VCaP (cell line): ENCODE data around the gene OR51A4.
A peak's percentile ranks its signal among the peaks of the same experiment; 100 is the strongest.

Source experiments
- H3K27ac ChIP-seq: fragments of 450-650 bp; 2 replicates; pipeline ENCODE4 v1.5.1; 2017
- CTCF ChIP-seq: fragments of 450-650 bp; conservative IDR thresholded peaks from 2 replicates; pipeline ENCODE4 v1.5.1; 2017; ENCODE audit warnings: mild to moderate bottlenecking, moderate library complexity

Gene OR51A4

DNA sequence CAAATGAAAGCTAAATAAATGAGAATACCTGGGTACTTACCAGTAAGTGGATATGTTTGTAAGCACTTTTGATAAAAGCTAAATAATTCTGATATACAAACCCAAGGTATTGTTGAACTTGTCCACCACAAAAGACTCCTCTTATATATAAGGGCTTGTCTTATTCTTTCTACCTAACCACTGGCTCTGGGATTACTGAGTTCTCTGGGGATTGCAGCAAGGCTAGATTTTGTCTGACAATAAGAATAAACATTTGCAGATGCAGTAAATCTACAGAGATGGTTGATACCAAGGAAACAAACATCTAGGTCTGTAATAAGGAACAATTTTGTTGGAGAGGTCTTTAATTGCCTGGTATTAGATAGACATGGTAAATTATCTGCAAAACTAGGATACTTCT, at the start of gene OR51A4:
Gene OR51A4, minus strand, starts transcription at position 101 of the 400 bp plus-strand sequence. CDS start 505 bp downstream, outside the sequence.
- no peak for TF ChIP-seq CTCF
- no peak within 1 kb of the TSS for H3K27ac ChIP-seq

DNA sequence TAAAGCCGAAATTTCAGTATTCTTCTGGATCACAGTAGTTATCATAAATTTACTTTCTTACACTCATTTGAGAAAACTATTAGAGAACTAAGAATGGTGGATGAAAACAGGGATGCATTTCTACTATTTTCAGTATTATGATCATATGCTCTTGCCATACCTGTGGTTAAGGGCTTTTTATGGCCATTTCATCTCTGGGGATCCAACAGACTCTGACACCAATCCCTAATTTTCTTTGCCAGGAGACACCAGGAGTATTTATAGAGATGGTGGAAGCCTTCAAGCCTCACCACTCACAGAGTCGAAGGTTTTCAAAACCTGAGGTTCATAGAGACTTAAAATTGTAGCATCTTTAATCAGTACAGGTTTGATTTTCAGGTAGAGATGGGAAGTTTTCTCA, 47.1 kb upstream of the OR51A4 start, which contains the start of gene OR51L1:
Gene OR51L1, plus strand, starts transcription at position 301 of the 400 bp plus-strand sequence. CDS start 4,132 bp downstream, outside the sequence.
- no peak for TF ChIP-seq CTCF

DNA sequence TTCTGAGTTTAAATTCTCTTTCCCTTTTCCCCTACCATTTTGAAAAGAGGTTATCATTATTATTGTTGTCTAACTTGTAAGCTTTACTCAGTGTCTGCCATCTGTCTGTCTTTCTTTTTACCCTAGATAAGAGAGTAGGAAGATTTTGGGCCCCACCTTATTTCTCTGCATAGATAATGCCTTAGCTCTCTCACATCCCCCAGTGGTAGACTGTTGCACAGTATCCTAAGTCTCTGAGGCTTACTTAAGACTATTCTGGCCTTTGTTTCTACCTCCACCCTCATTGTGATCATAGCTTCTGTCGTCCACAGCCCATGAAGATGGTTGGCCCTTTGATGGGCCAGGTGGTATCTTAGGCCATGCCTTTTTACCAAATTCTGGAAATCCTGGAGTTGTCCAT, 43.7 kb upstream of the OR51A4 start:
- peak; percentile 57 for TF ChIP-seq CTCF
- no peak overlapping the region for H3K27ac ChIP-seq

More for the DNA sequence above, 47.1 kb upstream of the OR51A4 start, which contains the start of gene OR51L1:
- H3K27ac ChIP-seq, result no peak within 1 kb of the TSS

- no peak overlapping the region for H3K27ac ChIP-seq
- no peak for TF ChIP-seq CTCF
These were observed 36.4 kb upstream of the OR51A4 start for GRCh38 chr11:4983841-4984240.

- no peak overlapping the region for H3K27ac ChIP-seq
- no peak for TF ChIP-seq CTCF
These were observed 35.3 kb upstream of the OR51A4 start for GRCh38 chr11:4982678-4983077.

- TF ChIP-seq CTCF, result no peak
- no peak overlapping the region for H3K27ac ChIP-seq
These were observed 31.6 kb upstream of the OR51A4 start for GRCh38 chr11:4979036-4979435.

- no peak overlapping the region for H3K27ac ChIP-seq
- TF ChIP-seq CTCF, result no peak
These were observed 28.0 kb upstream of the OR51A4 start for GRCh38 chr11:4975436-4975835.
